GM13976 (cell line): ENCODE data around the gene UBTD2.

ENCODE experiments used
- DNase-seq: peaks from one replicate; pipeline ENCODE4 v3.0.0; 2012; ENCODE audit warnings: low spot score
- CTCF ChIP-seq: IDR thresholded peaks from 2 replicates; pipeline ENCODE4 v1.5.1; 2012; ENCODE audit warnings: borderline replicate concordance, mild to moderate bottlenecking; ENCODE audit not compliant: insufficient read depth; ENCODE audit errors: extremely low read depth, missing control alignments, control extremely low read depth
- in situ Hi-C: fragments of 300-500 bp; cut with MboI; formaldehyde crosslinking; loops from one replicate; pipeline ENCODE4 v1.12.0; 2022; ENCODE audit warnings: low sequenced_read_pairs, mixed read lengths, inconsistent platforms; ENCODE audit not compliant: unreplicated experiment

Gene UBTD2

GRCh38 chr5:172315587-172316493, 32.3 kb upstream of the UBTD2 start:
- no peak for DNase-seq
- in situ Hi-C loops: no loop called here
- no peak for TF ChIP-seq CTCF

- DNase-seq: no peak
- in situ Hi-C loops: no loop called here
Observed at GRCh38 chr5:172313915-172314314, 30.4 kb upstream of the UBTD2 start.

GRCh38 chr5:172312286-172312685, 28.7 kb upstream of the UBTD2 start:
- in situ Hi-C loops: no loop called here
- no peak for DNase-seq
- TF ChIP-seq CTCF: no peak

More at GRCh38 chr5:172313915-172314314, 30.4 kb upstream of the UBTD2 start:
- TF ChIP-seq CTCF: no peak

- DNase-seq: no peak
- in situ Hi-C loops: no loop called here
- TF ChIP-seq CTCF: no peak
Observed at GRCh38 chr5:172311605-172312004, 28.0 kb upstream of the UBTD2 start.

GRCh38 chr5:172311026-172311425, 27.5 kb upstream of the UBTD2 start:
- in situ Hi-C loops: no loop called here
- TF ChIP-seq CTCF: no peak

GRCh38 chr5:172305380-172305779, 21.8 kb upstream of the UBTD2 start:
- no peak for DNase-seq
- TF ChIP-seq CTCF: no peak
- in situ Hi-C loops: no loop called here

More at GRCh38 chr5:172311026-172311425, 27.5 kb upstream of the UBTD2 start:
- no peak for DNase-seq
